Measurements from ENCODE around the gene FAM227A. TPM values are rescaled to one million over a fixed set of nuclear protein-coding genes. Genes with fewer than 3 reads are reported as not detected.
A peak's percentile ranks its signal among the peaks of the same experiment; 100 is the strongest.

Gene FAM227A
- total and polyA plus RNA-seq, 9 donors, result 0.72 to 7.4 (median 2.2) TPM

GRCh38 chr22:38655519-38656255 lies 505 bp downstream of the FAM227A start:
- TF ChIP-seq POLR2A (IDR thresholded peaks at IDR 0.05) (no peak), CTCF (IDR thresholded peaks at IDR 0.05) (no peak), EP300 (IDR thresholded peaks at IDR 0.05) (no peak)
- H3K27ac ChIP-seq, result peak overlapping the region; percentile 61 to 88
- H3K36me3 ChIP-seq, result no peaks in the 10 kb centered on the region
- H3K9me3 ChIP-seq, result no peaks in the 10 kb centered on the region
- H3K27me3 ChIP-seq, result no peaks in the 10 kb centered on the region
- intact Hi-C loops (cut with DNase I), result no loop called here
- peaks cover 5% of the 10 kb centered on the region for H3K4me1 ChIP-seq (ENCODE audit: insufficient read depth)
- peak in 1 of 5 donors; percentile 28 for DNase-seq
- peak overlapping the region; percentile 91 for H3K4me3 ChIP-seq
- 3 to 6% (median 3%) methylated on average over 21 to 22 of the region's 22 CpGs for WGBS, 3 donors

DNA sequence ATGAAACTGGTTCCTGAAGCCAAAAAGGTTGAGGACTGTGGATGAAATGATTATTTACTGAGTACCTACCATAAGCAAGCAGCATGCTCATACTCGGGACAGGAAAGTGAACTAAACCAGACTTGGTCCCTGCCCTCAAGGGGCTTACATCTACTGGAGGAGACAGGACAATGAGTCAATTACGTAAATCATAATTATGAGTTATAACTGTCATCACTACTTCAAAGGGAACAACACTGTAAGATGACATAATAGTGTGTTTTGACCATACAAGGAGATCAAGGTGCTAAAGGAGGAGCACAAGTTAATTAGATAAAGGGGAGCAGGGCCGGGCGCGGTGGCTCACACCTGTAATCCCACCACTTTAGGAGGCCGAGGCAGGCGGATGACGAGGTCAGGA lies 2.5 kb downstream of the FAM227A start:
- Histone ChIP-seq H3K27me3 (no peaks in the 10 kb centered on the region), H3K4me3 (no peak overlapping the region), H3K4me1 (ENCODE audit: insufficient read depth) (peaks cover 5% of the 10 kb centered on the region), H3K27ac (no peak overlapping the region), H3K9me3 (no peaks in the 10 kb centered on the region), H3K36me3 (no peaks in the 10 kb centered on the region)
- no peak for DNase-seq
- TF ChIP-seq POLR2A (IDR thresholded peaks at IDR 0.05), result no peak
- no peak for TF ChIP-seq CTCF (IDR thresholded peaks at IDR 0.05)
- TF ChIP-seq EP300 (IDR thresholded peaks at IDR 0.05), result no peak
- WGBS, 3 donors, result 95 to 98% (median 97%) methylated on average over 8 of the region's 8 CpGs
- intact Hi-C loops (cut with DNase I), result no loop called here

- Histone ChIP-seq H3K4me1 (ENCODE audit: insufficient read depth) (peaks cover 5% of the 10 kb centered on the region), H3K36me3 (no peaks in the 10 kb centered on the region), H3K27ac (no peak overlapping the region), H3K9me3 (no peaks in the 10 kb centered on the region), H3K27me3 (no peaks in the 10 kb centered on the region), H3K4me3 (no peak overlapping the region)
- TF ChIP-seq CTCF (IDR thresholded peaks at IDR 0.05) (no peak), POLR2A (IDR thresholded peaks at IDR 0.05) (no peak), EP300 (IDR thresholded peaks at IDR 0.05) (no peak)
- no peak for DNase-seq
- intact Hi-C loops (cut with DNase I), result no loop called here
Observed at GRCh38 chr22:38652859-38653258, 3.3 kb downstream of the FAM227A start.

- no peak for DNase-seq
- H3K4me1 ChIP-seq (ENCODE audit: insufficient read depth), result no peaks in the 10 kb centered on the region
- H3K4me3 ChIP-seq, result no peak overlapping the region
- no peak for TF ChIP-seq EP300 (IDR thresholded peaks at IDR 0.05)
- TF ChIP-seq CTCF (IDR thresholded peaks at IDR 0.05), result no peak
- TF ChIP-seq POLR2A (IDR thresholded peaks at IDR 0.05), result no peak
- intact Hi-C loops (cut with DNase I), result no loop called here
- no peaks in the 10 kb centered on the region for H3K36me3 ChIP-seq
- no peak overlapping the region for H3K27ac ChIP-seq
- 60 to 75% (median 64%) methylated on average over 5 of the region's 5 CpGs for WGBS, 3 donors
- no peaks in the 10 kb centered on the region for H3K27me3 ChIP-seq
- no peaks in the 10 kb centered on the region for H3K9me3 ChIP-seq
Observed at GRCh38 chr22:38649841-38650522, 6.2 kb downstream of the FAM227A start.

Data from ovary (tissue), 9 donors.